Measurements from ENCODE around the gene CUL9.

CUL9 gene

GRCh38 chr6:43229803-43230620 lies 48.0 kb downstream of the CUL9 start:
- no peaks in the 10 kb centered on the region for H3K9me3 ChIP-seq (ENCODE audit: control insufficient read depth, insufficient read depth, low read length)
- H3K4me3 ChIP-seq (ENCODE audit: low read depth, low read length) = peak overlapping the region; percentile 80
- H3K4me1 ChIP-seq (ENCODE audit: control insufficient read depth, insufficient read depth, low read length) = peaks cover 3% of the 10 kb centered on the region; the same call in 1 of the 2 replicates
- H3K27me3 ChIP-seq (ENCODE audit: control insufficient read depth, insufficient read depth, low read length) = peaks cover 21% of the 10 kb centered on the region
- H3K36me3 ChIP-seq (ENCODE audit: control insufficient read depth, insufficient read depth, low read length) = peaks cover 8% of the 10 kb centered on the region; the same call in 1 of the 2 replicates
- no peak overlapping the region for H3K9ac ChIP-seq (ENCODE audit: low read depth, low read length)
- no peak overlapping the region for H3K27ac ChIP-seq (ENCODE audit: low read depth, low read length)

- H3K9me3 ChIP-seq (ENCODE audit: control insufficient read depth, insufficient read depth, low read length) = no peaks in the 10 kb centered on the region
- H3K9ac ChIP-seq (ENCODE audit: low read depth, low read length) = no peak overlapping the region
- no peak overlapping the region for H3K4me3 ChIP-seq (ENCODE audit: low read depth, low read length)
- H3K27ac ChIP-seq (ENCODE audit: low read depth, low read length) = no peak overlapping the region
- H3K4me1 ChIP-seq (ENCODE audit: control insufficient read depth, insufficient read depth, low read length) = peaks cover 3% of the 10 kb centered on the region; the same call in 1 of the 2 replicates
- H3K36me3 ChIP-seq (ENCODE audit: control insufficient read depth, insufficient read depth, low read length) = peaks cover 1% of the 10 kb centered on the region; the same call in 1 of the 2 replicates
- peaks cover 21% of the 10 kb centered on the region for H3K27me3 ChIP-seq (ENCODE audit: control insufficient read depth, insufficient read depth, low read length)
Measured at GRCh38 chr6:43231053-43231452, 49.1 kb downstream of the CUL9 start.

GRCh38 chr6:43231735-43232450 lies 49.9 kb downstream of the CUL9 start:
- Histone ChIP-seq H3K27ac (ENCODE audit: low read depth, low read length) (no peak overlapping the region), H3K27me3 (ENCODE audit: control insufficient read depth, insufficient read depth, low read length) (peaks cover 21% of the 10 kb centered on the region), H3K36me3 (ENCODE audit: control insufficient read depth, insufficient read depth, low read length) (no peaks in the 10 kb centered on the region), H3K4me3 (ENCODE audit: low read depth, low read length) (no peak overlapping the region), H3K4me1 (ENCODE audit: control insufficient read depth, insufficient read depth, low read length) (peaks cover 3% of the 10 kb centered on the region; the same call in 1 of the 2 replicates), H3K9me3 (ENCODE audit: control insufficient read depth, insufficient read depth, low read length) (no peaks in the 10 kb centered on the region), H3K9ac (ENCODE audit: low read depth, low read length) (no peak overlapping the region)

- H3K4me1 ChIP-seq (ENCODE audit: control insufficient read depth, insufficient read depth, low read length) = no peaks in the 10 kb centered on the region
- no peak overlapping the region for H3K27ac ChIP-seq (ENCODE audit: low read depth, low read length)
- no peaks in the 10 kb centered on the region for H3K9me3 ChIP-seq (ENCODE audit: control insufficient read depth, insufficient read depth, low read length)
- no peak overlapping the region for H3K4me3 ChIP-seq (ENCODE audit: low read depth, low read length)
- H3K36me3 ChIP-seq (ENCODE audit: control insufficient read depth, insufficient read depth, low read length) = no peaks in the 10 kb centered on the region
- no peak overlapping the region for H3K9ac ChIP-seq (ENCODE audit: low read depth, low read length)
- H3K27me3 ChIP-seq (ENCODE audit: control insufficient read depth, insufficient read depth, low read length) = peaks cover 14% of the 10 kb centered on the region
Measured at GRCh38 chr6:43235841-43236240, 53.8 kb downstream of the CUL9 start.

- Histone ChIP-seq H3K27me3 (ENCODE audit: control insufficient read depth, insufficient read depth, low read length) (peaks cover 36% of the 10 kb centered on the region), H3K36me3 (ENCODE audit: control insufficient read depth, insufficient read depth, low read length) (no peaks in the 10 kb centered on the region), H3K4me1 (ENCODE audit: control insufficient read depth, insufficient read depth, low read length) (no peaks in the 10 kb centered on the region), H3K27ac (ENCODE audit: low read depth, low read length) (no peak overlapping the region), H3K9me3 (ENCODE audit: control insufficient read depth, insufficient read depth, low read length) (no peaks in the 10 kb centered on the region), H3K9ac (ENCODE audit: low read depth, low read length) (no peak overlapping the region), H3K4me3 (ENCODE audit: low read depth, low read length) (no peak overlapping the region)
Measured at GRCh38 chr6:43239054-43239453, 57.1 kb downstream of the CUL9 start.

DNA sequence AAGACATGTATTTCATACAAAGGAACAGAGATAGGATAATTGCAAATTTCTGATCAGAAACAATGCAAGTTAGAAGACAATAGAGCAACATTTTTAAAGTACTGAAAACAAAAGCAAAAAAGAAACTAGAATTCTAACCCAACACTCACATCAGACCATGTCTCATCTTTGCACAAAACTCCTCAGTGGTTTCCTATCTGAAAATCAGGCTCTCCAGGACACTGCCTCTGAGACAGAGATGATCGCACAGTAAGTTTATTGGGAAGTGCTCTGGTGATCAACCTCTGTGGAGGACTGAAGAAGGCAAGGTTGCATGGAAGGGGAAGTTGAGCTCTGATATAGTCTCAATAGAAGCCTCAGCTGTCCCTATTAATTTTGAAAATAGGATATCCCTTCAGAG lies 59.0 kb downstream of the CUL9 start:
- no peaks in the 10 kb centered on the region; the same call in 1 of the 2 replicates for H3K4me1 ChIP-seq (ENCODE audit: control insufficient read depth, insufficient read depth, low read length)
- peaks cover 55% of the 10 kb centered on the region for H3K27me3 ChIP-seq (ENCODE audit: control insufficient read depth, insufficient read depth, low read length)
- no peak overlapping the region for H3K27ac ChIP-seq (ENCODE audit: low read depth, low read length)
- H3K4me3 ChIP-seq (ENCODE audit: low read depth, low read length) = no peak overlapping the region
- H3K36me3 ChIP-seq (ENCODE audit: control insufficient read depth, insufficient read depth, low read length) = no peaks in the 10 kb centered on the region
- no peaks in the 10 kb centered on the region for H3K9me3 ChIP-seq (ENCODE audit: control insufficient read depth, insufficient read depth, low read length)
- H3K9ac ChIP-seq (ENCODE audit: low read depth, low read length) = no peak overlapping the region

- Histone ChIP-seq H3K4me3 (ENCODE audit: low read depth, low read length) (no peak overlapping the region), H3K27ac (ENCODE audit: low read depth, low read length) (no peak overlapping the region), H3K4me1 (ENCODE audit: control insufficient read depth, insufficient read depth, low read length) (no peaks in the 10 kb centered on the region; the same call in 1 of the 2 replicates), H3K36me3 (ENCODE audit: control insufficient read depth, insufficient read depth, low read length) (no peaks in the 10 kb centered on the region), H3K27me3 (ENCODE audit: control insufficient read depth, insufficient read depth, low read length) (peaks cover 60% of the 10 kb centered on the region), H3K9ac (ENCODE audit: low read depth, low read length) (no peak overlapping the region), H3K9me3 (ENCODE audit: control insufficient read depth, insufficient read depth, low read length) (no peaks in the 10 kb centered on the region)
Measured at GRCh38 chr6:43241446-43241845, 59.5 kb downstream of the CUL9 start.

DNA sequence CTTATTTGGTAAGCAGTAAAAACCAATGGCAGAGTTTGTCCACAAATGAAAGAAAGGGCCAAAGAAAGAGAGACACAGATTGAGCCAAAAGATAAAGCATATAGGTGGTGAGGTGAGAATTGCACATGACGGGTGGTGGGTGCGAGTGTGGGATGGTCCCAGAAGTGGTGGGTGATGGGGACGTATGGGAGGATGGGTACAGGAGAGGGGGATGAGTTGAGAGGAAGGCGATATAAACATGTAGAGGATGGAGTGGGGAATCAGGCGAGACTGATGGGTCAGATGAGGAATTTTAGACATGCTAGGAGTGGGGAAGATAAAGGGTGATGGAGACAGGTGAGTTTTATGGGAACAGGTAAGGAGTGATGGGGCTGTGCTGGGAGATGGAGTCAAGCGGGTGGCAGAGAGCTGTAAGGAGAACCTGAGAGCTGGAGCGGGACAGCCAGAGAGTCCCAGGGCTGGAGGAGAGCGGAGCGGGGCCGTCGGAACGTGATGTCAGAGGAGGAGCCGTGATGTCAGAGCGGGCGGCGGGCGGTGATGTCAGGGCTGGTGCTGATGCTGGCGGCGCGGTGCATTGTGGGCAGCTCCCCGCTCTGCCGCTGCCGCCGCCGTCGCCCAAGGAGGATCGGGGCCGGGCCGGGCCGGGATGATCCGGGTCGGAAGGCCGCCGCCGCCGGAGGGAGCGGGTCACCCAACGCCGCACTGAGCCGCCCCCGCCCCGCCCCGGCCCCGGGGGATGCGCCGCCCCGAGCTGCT lies 61.1 kb downstream of the CUL9 start, which contains the start of gene TTBK1:
Gene TTBK1, plus strand, starts transcription at position 574 of the 756 bp plus-strand sequence. CDS start 3,180 bp downstream, outside the sequence.
- no peaks in the 10 kb centered on the region for H3K36me3 ChIP-seq (ENCODE audit: control insufficient read depth, insufficient read depth, low read length)
- H3K4me3 ChIP-seq (ENCODE audit: low read depth, low read length) = no peak within 1 kb of the TSS; the same call in 1 of the 2 replicates
- H3K27me3 ChIP-seq (ENCODE audit: control insufficient read depth, insufficient read depth, low read length) = peaks cover 62% of the 10 kb centered on the region
- no peaks in the 10 kb centered on the region for H3K9me3 ChIP-seq (ENCODE audit: control insufficient read depth, insufficient read depth, low read length)
- no peak within 1 kb of the TSS for H3K27ac ChIP-seq (ENCODE audit: low read depth, low read length)
- no peak within 1 kb of the TSS for H3K9ac ChIP-seq (ENCODE audit: low read depth, low read length)
- H3K4me1 ChIP-seq (ENCODE audit: control insufficient read depth, insufficient read depth, low read length) = no peaks in the 10 kb centered on the region; the same call in 1 of the 2 replicates

DNA sequence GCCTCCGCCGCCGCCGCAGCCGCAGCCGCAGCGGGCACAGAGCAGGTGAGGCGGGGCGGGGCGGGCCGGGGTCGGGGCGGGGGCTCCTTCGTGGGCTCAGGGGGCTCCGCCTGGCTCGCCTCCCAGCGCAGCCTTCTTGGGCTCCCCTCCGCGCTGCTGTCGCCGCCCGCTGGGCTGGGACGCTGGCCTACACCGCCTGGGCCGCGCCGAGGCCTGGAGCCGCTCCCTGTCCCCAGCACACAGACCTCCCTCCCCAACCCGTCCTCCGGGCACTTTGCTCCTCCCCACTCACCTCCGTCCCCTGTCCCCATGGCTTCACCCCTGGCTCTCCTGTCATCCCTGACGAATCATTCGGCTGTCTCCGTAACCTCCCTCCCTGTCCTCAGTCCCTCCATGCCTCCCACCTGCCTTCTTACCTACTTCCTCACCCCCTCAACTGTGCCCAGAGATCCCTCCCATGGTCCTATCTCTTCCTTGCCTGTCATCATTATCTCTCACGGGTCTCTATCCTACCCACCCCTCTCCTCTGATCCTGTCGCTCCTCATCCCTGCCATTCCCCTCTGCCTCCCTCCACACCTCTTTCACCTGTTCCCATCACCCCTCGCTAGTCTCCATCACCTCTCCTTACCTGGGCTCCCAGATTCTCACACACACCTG lies 61.8 kb downstream of the CUL9 start:
- no peaks in the 10 kb centered on the region; the same call in 1 of the 2 replicates for H3K4me1 ChIP-seq (ENCODE audit: control insufficient read depth, insufficient read depth, low read length)
- no peak overlapping the region for H3K9ac ChIP-seq (ENCODE audit: low read depth, low read length)
- H3K4me3 ChIP-seq (ENCODE audit: low read depth, low read length) = no peak overlapping the region; the same call in 1 of the 2 replicates
- no peaks in the 10 kb centered on the region for H3K9me3 ChIP-seq (ENCODE audit: control insufficient read depth, insufficient read depth, low read length)
- no peaks in the 10 kb centered on the region for H3K36me3 ChIP-seq (ENCODE audit: control insufficient read depth, insufficient read depth, low read length)
- H3K27ac ChIP-seq (ENCODE audit: low read depth, low read length) = no peak overlapping the region
- peaks cover 64% of the 10 kb centered on the region for H3K27me3 ChIP-seq (ENCODE audit: control insufficient read depth, insufficient read depth, low read length)

Data from HUES48 (cell line).